GM04503 (cell line): ENCODE data around the gene INPP5F.
"Not testable (repeated sequence)": the region's sequence is repeated elsewhere in the genome, so short reads cannot be mapped to it uniquely, and the experiment has no call there.

Experiments used
- DNase-seq: peaks from one replicate; pipeline ENCODE4 v3.0.0-alpha.2; 2012; ENCODE audit warnings: low read depth

Gene INPP5F

GRCh38 chr10:119747940-119748339 lies 22.1 kb downstream of the INPP5F start:
- DNase-seq: no peak

- no peak for DNase-seq
Observed at GRCh38 chr10:119748871-119749270, 23.0 kb downstream of the INPP5F start.

- no peak for DNase-seq
Observed at GRCh38 chr10:119749455-119749854, 23.6 kb downstream of the INPP5F start.

GRCh38 chr10:119750391-119751230 lies 24.8 kb downstream of the INPP5F start:
- no peak for DNase-seq

GRCh38 chr10:119753309-119753708 lies 27.5 kb downstream of the INPP5F start:
- no peak for DNase-seq

- DNase-seq: no peak
Observed at GRCh38 chr10:119754085-119754484, 28.2 kb downstream of the INPP5F start.

- no peak for DNase-seq
Observed at GRCh38 chr10:119754936-119755335, 29.1 kb downstream of the INPP5F start.

GRCh38 chr10:119755446-119755845 lies 29.6 kb downstream of the INPP5F start:
- DNase-seq: no peak

GRCh38 chr10:119758448-119759195 lies 32.8 kb downstream of the INPP5F start:
- no peak for DNase-seq

GRCh38 chr10:119759832-119760231 lies 34.0 kb downstream of the INPP5F start:
- DNase-seq: no peak

GRCh38 chr10:119761106-119761505 lies 35.3 kb downstream of the INPP5F start:
- peak; percentile 75 for DNase-seq

- DNase-seq: no peak
Observed at GRCh38 chr10:119762035-119762434, 36.2 kb downstream of the INPP5F start.

GRCh38 chr10:119762805-119763798 lies 37.3 kb downstream of the INPP5F start:
- DNase-seq: no peak

GRCh38 chr10:119768455-119769094 lies 42.7 kb downstream of the INPP5F start:
- no peak for DNase-seq

GRCh38 chr10:119769886-119770285 lies 44.0 kb downstream of the INPP5F start:
- DNase-seq: no peak

- no peak for DNase-seq
Observed at GRCh38 chr10:119770928-119771327, 45.1 kb downstream of the INPP5F start.

- no peak for DNase-seq
Observed at GRCh38 chr10:119772334-119772733, 46.5 kb downstream of the INPP5F start.

GRCh38 chr10:119773041-119773440 lies 47.2 kb downstream of the INPP5F start:
- not testable (repeated sequence) for DNase-seq

GRCh38 chr10:119775529-119775928 lies 49.7 kb downstream of the INPP5F start:
- DNase-seq: no peak

GRCh38 chr10:119776536-119776935 lies 50.7 kb downstream of the INPP5F start:
- DNase-seq: no peak

- no peak for DNase-seq
Observed at GRCh38 chr10:119777686-119778085, 51.8 kb downstream of the INPP5F start.
